HG03432 (cell line): ENCODE results near the gene MKS1.
A peak's percentile ranks its signal among the peaks of the same experiment; 100 is the strongest.

Experiments
- ATAC-seq: cut with Tn5 transposase; IDR thresholded peaks from one replicate; pipeline ENCODE4 v1.9.1; 2021; ENCODE audit warnings: mild to moderate bottlenecking, moderate library complexity; ENCODE audit not compliant: unreplicated experiment

The MKS1 gene

GRCh38 chr17:58245428-58246103 is 26.5 kb upstream of the MKS1 start:
- ATAC-seq: no peak

DNA sequence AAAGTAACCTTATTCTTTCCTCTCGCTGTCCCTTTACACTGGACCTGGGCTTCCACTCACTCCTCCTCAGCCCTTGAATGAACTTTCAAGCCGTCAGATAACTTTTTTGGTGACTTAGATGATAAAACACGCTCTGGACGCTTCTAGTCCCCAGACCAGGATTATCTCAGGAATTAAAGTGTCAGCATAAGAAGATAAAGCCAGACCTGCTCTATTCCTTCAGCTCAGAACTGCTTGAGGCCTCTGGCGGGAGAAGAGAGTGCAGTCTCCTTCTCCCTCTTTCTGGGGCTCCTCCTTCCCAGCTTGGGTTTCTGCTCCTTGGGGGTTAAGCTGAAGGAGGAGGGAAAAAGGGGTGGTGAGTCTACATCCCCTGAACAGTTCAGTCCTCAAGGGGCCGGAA is 25.9 kb upstream of the MKS1 start:
- no peak for ATAC-seq

DNA sequence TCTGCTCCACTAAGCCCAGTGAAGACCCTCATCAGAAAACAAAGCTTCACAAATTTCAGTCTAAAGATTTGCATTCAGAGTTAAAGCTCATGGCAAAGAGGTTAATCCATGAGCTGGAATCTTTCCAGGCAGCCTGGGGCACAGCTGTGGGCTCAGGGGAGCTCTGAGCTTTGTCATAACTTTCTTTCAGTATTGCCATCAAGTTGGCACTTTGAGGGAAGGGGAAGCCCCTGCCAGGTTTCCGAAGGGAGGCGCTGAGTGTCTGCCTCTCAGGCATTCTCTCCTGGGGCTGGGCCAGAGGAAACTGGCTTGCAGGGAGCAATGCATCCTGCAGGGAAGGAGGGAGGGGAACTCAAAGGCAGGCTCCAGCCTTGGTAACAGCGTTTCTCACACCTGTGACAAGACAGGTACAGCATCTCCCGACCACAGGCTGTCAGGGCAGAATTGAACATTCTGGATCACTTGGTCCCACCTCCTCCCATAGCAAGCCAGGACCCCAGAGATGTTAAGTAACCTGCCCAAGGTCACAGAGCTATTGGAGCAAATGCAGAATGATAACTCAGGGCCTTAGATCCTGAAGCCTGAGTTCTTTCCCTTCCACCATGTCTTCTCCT is 23.2 kb upstream of the MKS1 start:
- ATAC-seq: no peak

GRCh38 chr17:58239987-58240386 is 20.9 kb upstream of the MKS1 start:
- no peak for ATAC-seq

- no peak for ATAC-seq
Observed at GRCh38 chr17:58238147-58238634, 19.1 kb upstream of the MKS1 start, which contains the start of gene LPO. TSS of gene LPO (plus strand) at chr17:58238584. CDS start at chr17:58242980, 4,396 bp downstream.

GRCh38 chr17:58236394-58236793 is 17.3 kb upstream of the MKS1 start:
- ATAC-seq: no peak

DNA sequence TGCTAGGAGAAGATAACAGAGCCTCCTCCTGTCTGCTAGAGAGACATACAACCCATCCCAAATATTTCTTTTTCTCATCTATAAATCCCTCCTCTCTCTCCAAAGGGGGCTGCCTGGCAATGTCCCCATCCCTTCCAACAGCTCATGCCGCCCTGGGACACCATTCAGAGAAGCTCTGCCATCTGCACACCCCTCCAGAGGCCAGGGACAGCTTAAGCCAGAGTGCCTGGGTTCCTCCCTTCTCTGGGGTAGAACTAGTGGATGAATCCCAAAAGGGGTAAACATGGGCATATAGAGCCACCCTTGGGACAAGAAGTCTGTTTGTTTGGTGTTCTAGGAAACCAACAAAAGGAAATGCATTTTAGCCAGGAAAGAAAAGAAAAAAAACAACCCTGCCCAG is 16.8 kb upstream of the MKS1 start:
- no peak for ATAC-seq

DNA sequence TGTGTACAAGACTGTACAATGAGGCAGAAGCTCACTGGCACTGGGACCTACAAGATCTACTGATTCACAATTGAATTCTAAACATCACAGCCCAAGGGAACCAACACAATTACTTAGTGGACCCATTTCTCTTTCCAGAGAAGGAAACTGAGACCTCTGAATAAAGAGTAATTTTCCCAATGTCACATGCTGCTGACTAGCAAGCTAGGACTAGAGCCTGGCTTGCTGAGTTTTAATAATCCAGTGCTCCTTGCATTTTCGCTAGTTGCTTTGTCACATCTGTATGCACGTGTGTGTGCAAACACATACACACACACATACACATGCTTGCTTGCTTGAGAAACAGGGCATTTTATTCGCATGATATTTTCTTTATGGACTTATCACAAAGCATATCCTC is 15.5 kb upstream of the MKS1 start:
- ATAC-seq: no peak

DNA sequence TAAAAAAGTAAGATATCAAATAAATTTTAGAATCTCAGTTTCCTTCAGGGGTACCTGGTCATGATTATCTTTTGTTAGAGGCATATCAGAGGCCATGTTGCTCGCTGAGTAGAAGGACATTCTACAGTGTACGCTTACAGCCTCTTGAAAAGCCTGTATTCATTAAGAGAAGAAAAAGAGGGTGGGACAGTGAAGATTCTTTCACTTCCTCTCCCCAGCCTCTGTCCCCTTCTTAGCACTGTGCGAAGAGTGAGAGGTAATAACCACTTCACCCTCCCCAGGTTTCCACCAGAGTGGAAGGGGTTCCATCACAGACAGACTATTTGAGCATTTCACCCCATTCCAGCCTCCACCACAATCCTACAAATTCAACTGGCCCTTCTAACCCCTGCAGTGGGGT is 14.5 kb upstream of the MKS1 start:
- ATAC-seq: peak; percentile 58

- peak; percentile 83 for ATAC-seq
Observed at GRCh38 chr17:58232707-58233156, 13.7 kb upstream of the MKS1 start.

- no peak for ATAC-seq
Observed at GRCh38 chr17:58231641-58232040, 12.6 kb upstream of the MKS1 start.

- ATAC-seq: no peak
Observed at GRCh38 chr17:58229881-58230280, 10.8 kb upstream of the MKS1 start.

GRCh38 chr17:58229384-58229783 is 10.3 kb upstream of the MKS1 start:
- no peak for ATAC-seq

GRCh38 chr17:58228679-58229078 is 9.6 kb upstream of the MKS1 start:
- no peak for ATAC-seq

- no peak for ATAC-seq
Observed at GRCh38 chr17:58227733-58228132, 8.7 kb upstream of the MKS1 start.

DNA sequence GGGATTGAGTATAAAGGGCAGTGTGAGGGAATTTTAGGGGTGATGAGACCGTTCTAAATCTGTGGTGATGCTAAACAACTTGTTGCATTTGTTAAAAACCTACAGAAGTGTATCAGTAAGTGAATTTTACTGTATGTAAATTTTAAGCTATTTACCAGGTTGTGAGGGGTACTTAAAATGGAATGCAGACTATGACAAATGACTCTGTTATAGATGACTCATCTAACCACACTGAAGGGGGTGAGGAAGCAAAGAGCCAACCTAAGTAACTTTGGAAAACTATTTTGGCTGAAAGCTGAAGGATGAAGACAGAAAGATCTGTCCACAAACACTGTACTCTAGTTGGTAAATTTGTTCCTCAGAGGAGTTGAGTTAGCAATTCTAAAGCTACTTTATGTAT is 5.3 kb upstream of the MKS1 start:
- no peak for ATAC-seq

DNA sequence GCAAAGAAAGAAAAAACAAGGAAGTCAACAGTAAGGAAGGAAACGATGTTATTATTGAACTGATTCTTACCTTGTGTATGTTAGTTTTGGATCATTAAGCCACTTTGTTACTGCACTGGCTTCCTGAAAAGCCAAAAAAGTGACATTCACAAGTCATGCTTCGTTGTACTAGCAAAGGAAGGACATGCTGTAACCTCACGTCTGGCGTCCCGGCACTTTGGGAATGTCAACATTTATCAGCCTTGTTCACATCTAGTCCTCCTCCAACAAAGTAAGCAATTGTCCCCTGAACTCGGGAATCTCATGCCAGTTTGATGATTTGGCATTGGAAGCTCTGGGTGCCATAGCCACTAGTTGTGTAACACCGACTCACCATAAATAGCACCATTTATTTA is 731 bp upstream of the MKS1 start:
- ATAC-seq: no peak

DNA sequence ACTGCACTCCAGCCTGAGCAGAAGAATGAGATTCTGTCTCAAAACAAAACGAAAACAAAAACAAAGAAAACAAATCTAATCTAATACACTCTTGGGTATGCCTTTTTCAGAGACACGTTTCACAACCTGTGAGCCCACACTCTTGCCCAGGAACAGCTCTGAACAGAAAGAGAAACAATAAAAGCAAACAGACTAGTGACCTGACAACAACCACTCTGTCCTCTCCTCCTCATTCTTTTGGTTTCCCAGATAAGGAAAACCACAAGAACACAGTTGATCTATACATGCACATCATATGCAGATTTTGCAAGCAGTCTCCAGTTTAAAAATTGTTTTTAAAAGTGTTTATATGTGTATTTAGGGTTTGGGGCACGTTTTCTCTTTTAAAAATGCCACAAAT is 1.3 kb downstream of the MKS1 start:
- no peak for ATAC-seq

- ATAC-seq: no peak
Observed at GRCh38 chr17:58215685-58216084, 3.4 kb downstream of the MKS1 start.

DNA sequence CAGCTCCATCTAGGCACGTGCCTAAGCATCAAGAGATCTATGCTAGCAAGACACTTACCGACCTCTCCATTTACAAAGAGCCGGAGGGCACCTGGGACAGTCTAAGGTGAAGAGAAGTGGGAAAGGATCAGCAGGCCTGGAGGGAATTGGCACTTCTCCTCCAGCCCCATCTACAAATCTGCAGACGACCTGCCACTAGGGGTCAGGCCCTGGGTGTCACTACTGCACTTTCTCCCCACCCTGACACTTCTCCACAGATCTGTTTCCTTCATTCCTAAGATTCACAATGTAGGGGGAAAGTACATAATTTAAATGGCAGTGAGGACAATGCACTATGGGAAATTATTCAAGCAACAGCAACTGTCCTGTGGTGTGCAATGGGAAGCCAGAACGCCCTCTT is 8.1 kb downstream of the MKS1 start:
- ATAC-seq: no peak

DNA sequence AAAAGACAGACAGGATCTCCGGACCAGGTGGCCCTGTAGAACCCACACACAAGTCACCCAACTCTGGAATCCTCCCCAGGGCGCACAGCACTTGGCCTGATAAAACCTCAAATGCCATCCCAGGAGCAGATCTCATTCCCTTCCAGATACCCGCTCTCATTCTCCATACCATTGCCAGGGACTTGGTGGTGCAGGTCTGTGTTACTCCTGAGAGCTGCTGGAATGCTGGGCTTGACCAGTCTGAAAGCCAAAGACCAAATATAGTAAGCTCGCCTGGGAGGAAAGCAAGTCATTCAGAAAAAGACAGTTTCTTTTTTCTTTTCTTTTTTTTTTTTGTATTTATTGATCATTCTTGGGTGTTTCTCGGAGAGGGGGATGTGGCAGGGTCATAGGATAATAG is 10.7 kb downstream of the MKS1 start:
- ATAC-seq: no peak

GRCh38 chr17:58207451-58207850 is 11.6 kb downstream of the MKS1 start:
- ATAC-seq: no peak

GRCh38 chr17:58205936-58206335 is 13.1 kb downstream of the MKS1 start:
- no peak for ATAC-seq
